ENCODE data around the gene PROM2. TPM values are rescaled to one million over a fixed set of nuclear protein-coding genes. Genes with fewer than 3 reads are reported as not detected.

The PROM2 gene
- total RNA-seq, 4 donors from 2014 or later: 1.5 to 13.8 (median 7.1) TPM

DNA sequence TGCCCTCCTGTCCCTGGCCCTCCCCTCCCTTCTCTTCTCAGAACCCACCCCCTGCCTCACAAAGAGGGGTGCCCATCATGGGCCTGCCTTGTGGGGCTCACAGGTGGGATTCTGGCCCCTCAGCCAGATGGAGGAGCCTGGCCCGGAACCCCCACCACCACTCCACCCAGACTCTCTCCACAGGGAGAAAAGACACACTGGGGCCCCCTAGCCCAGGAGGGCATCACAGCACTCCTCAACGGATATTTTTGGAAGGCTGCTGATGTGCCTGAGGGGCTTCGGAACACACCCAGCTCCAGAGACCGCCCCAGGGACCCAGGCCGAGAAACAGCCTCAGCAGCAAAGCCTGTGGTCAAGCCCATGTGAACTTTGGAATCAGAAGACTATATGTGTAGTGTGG, 32.8 kb downstream of the PROM2 start:
- H3K4me1 ChIP-seq: no peaks in the 10 kb centered on the region
- no peak for DNase-seq
- no peak overlapping the region for H3K27ac ChIP-seq
- no peaks in the 10 kb centered on the region for H3K27me3 ChIP-seq
- H3K4me3 ChIP-seq: no peak overlapping the region
- intact Hi-C loops (cut with DNase I; ENCODE audit: low total_unique reads): no loop called here
- no peaks in the 10 kb centered on the region for H3K9me3 ChIP-seq
- TF ChIP-seq, protein P1, sequence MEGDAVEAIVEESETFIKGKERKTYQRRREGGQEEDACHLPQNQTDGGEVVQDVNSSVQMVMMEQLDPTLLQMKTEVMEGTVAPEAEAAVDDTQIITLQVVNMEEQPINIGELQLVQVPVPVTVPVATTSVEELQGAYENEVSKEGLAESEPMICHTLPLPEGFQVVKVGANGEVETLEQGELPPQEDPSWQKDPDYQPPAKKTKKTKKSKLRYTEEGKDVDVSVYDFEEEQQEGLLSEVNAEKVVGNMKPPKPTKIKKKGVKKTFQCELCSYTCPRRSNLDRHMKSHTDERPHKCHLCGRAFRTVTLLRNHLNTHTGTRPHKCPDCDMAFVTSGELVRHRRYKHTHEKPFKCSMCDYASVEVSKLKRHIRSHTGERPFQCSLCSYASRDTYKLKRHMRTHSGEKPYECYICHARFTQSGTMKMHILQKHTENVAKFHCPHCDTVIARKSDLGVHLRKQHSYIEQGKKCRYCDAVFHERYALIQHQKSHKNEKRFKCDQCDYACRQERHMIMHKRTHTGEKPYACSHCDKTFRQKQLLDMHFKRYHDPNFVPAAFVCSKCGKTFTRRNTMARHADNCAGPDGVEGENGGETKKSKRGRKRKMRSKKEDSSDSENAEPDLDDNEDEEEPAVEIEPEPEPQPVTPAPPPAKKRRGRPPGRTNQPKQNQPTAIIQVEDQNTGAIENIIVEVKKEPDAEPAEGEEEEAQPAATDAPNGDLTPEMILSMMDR (IDR thresholded peaks at IDR 0.05): no peak
- no peak for TF ChIP-seq POLR2A (IDR thresholded peaks at IDR 0.05)
- no peaks in the 10 kb centered on the region for H3K36me3 ChIP-seq

DNA sequence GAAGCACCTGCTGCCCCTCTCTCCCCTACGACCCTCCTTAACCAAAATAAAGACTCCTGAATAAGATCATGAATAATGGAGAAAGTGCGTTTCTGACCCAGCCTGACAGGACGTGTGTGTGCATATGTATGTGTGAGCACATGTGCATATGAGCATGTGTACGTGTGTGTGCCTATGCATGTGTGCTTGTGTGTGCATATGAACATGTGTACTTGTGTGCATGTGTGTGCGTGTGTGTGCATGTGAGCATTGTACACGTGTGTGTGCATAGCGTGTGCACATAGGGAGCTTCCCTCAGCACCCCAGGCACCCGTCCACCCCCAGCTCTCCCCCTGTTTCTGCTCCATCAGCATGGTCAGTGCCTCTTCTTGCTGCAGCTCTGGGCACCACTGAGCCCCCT, 33.6 kb downstream of the PROM2 start:
- H3K36me3 ChIP-seq: no peaks in the 10 kb centered on the region
- H3K27me3 ChIP-seq: no peaks in the 10 kb centered on the region
- no peak for DNase-seq
- no peak overlapping the region for H3K27ac ChIP-seq
- no peaks in the 10 kb centered on the region for H3K4me1 ChIP-seq
- TF ChIP-seq, protein P1 (IDR thresholded peaks at IDR 0.05): no peak
- TF ChIP-seq POLR2A (IDR thresholded peaks at IDR 0.05): no peak
- no peak overlapping the region for H3K4me3 ChIP-seq
- intact Hi-C loops (cut with DNase I; ENCODE audit: low total_unique reads): no loop called here
- H3K9me3 ChIP-seq: no peaks in the 10 kb centered on the region

DNA sequence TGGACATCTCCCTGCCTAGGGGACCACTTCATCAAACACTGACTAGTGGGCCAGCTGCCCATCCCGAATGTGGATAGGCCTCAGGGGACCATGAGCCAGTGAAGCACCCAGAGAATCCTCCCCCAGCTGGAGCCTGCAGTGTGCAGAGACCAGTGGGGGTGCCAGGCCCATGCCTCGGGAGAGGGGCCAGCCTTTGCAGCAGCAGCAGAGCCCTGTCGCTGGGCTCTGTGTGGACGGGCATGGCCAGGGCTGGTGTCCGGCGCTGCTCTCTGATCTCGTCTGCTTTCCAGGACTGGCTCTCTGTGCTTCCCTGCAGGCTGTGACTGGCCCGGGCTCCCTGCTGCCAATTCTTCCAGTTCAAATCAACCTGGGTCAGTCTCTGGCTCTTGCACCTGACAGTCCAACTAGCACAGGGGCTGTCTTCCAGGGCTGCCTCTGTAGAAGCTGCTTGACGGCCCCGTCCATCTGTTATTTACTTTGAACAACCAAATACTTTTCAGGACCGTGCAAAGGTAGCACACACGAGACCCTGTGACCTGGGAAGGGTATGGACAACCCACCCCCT, 34.3 kb downstream of the PROM2 start:
- no peak overlapping the region for H3K4me3 ChIP-seq
- H3K4me1 ChIP-seq: no peaks in the 10 kb centered on the region
- intact Hi-C loops (cut with DNase I; ENCODE audit: low total_unique reads): no loop called here
- no peak for TF ChIP-seq POLR2A (IDR thresholded peaks at IDR 0.05)
- H3K27me3 ChIP-seq: no peaks in the 10 kb centered on the region
- DNase-seq: no peak
- H3K36me3 ChIP-seq: no peaks in the 10 kb centered on the region
- H3K27ac ChIP-seq: no peak overlapping the region
- no peaks in the 10 kb centered on the region for H3K9me3 ChIP-seq

DNA sequence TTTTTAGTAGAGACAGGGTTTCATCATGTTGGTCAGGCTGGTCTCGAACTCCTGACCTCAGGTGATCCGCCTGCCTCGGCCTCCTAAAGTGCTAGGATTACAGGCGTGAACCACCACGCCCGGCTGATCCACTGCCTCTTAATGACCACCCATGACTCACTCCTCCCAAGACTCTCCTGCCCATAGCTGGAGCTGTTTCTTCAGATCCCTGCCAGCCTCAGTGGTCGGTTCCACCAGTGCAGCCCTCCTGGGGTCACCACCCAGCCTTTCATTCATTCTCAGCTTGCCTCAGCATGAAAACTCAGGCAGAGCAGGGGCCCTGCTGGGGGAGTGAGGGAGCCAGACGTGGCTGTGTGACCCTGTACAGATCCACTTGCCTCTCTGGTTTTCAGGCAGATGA, 35.4 kb downstream of the PROM2 start:
- H3K9me3 ChIP-seq: no peaks in the 10 kb centered on the region
- DNase-seq: no peak
- H3K27me3 ChIP-seq: no peaks in the 10 kb centered on the region
- H3K4me3 ChIP-seq: no peak overlapping the region
- intact Hi-C loops (cut with DNase I; ENCODE audit: low total_unique reads): no loop called here
- H3K36me3 ChIP-seq: no peaks in the 10 kb centered on the region
- H3K4me1 ChIP-seq: no peaks in the 10 kb centered on the region
- H3K27ac ChIP-seq: no peak overlapping the region
- TF ChIP-seq, protein P1 (IDR thresholded peaks at IDR 0.05): no peak
- TF ChIP-seq POLR2A (IDR thresholded peaks at IDR 0.05): no peak

DNA sequence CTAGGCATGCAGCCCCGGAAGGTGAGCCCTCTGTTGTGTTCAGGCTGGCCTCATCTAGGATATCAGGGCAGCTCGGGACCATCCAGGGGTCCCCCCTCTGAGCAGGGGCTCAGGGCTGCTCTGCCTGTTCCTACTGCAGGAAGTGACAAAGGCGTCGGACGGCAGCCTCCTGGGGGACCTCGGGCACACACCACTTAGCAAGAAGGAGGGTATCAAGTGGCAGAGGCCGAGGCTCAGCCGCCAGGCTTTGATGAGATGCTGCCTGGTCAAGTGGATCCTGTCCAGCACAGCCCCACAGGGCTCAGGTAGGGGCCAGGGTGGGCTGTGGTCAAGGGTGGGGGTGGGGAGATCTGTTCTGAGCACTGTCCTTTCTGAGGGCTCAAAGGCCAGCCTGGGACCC, 36.0 kb downstream of the PROM2 start:
- intact Hi-C loops (cut with DNase I; ENCODE audit: low total_unique reads): no loop called here
- Histone ChIP-seq H3K4me1 (no peaks in the 10 kb centered on the region), H3K27me3 (no peaks in the 10 kb centered on the region), H3K4me3 (no peak overlapping the region), H3K27ac (no peak overlapping the region), H3K9me3 (no peaks in the 10 kb centered on the region), H3K36me3 (no peaks in the 10 kb centered on the region)
- TF ChIP-seq, protein P1 (IDR thresholded peaks at IDR 0.05): no peak
- no peak for TF ChIP-seq POLR2A (IDR thresholded peaks at IDR 0.05)
- DNase-seq: no peak

DNA sequence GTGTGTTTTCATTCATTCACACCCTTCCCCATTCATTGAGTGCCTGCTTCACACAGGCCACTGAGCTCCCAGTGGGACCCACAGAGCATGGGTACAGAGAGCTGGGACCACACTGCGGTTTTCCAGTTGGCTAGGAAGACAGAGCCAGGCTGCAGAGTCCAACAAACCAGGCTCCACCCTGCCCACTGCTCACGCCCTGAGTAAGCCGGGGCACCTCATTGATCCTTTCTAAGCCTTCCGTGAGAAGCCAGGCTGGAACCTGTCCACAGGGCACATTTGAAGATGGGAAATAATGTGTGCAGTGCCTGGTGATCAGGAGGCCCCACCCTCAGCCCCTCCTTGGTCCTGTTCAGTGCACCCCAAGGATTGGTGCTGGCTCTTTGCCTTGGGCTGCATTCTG, 36.4 kb downstream of the PROM2 start:
- Histone ChIP-seq H3K4me3 (no peak overlapping the region), H3K27me3 (no peaks in the 10 kb centered on the region), H3K4me1 (no peaks in the 10 kb centered on the region), H3K27ac (no peak overlapping the region), H3K9me3 (no peaks in the 10 kb centered on the region), H3K36me3 (no peaks in the 10 kb centered on the region)
- DNase-seq: no peak
- TF ChIP-seq, protein P1 (IDR thresholded peaks at IDR 0.05): no peak
- TF ChIP-seq POLR2A (IDR thresholded peaks at IDR 0.05): no peak
- intact Hi-C loops (cut with DNase I; ENCODE audit: low total_unique reads): no loop called here

Measured in uterus (tissue), 4 donors.